NOMO-1 treated with DMSO at 0.1 percent for 48 hours (cell line): ENCODE results near the gene GPR61.
A peak's percentile ranks its signal among the peaks of the same experiment; 100 is the strongest.

Source experiments
- DNase-seq: peaks from one replicate; lab custom pipeline; 2025; ENCODE audit not compliant: unreplicated experiment; lab: John Stamatoyannopoulos, UW

Gene GPR61

DNA sequence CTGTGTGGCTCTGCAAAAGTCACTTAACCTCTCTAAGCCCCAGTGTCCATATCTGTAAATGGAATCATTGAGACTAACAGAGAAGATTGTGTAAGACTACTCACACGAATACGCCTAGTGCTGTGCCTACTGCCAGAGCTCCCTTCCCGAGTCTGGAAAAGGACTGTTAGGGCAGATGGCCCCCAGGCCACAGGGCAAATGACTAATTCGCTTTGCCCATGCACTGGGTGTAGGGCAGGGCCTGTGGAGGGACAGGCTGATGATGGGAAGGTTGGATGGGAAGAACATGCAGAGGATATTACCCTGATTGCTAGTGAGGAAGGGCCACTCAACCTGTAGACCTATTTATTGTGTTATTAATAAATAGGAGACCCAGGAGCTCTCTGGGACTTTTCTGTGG lies 4.2 kb upstream of the GPR61 start:
- DNase-seq: no peak

GRCh38 chr1:109535971-109536491 lies 3.6 kb upstream of the GPR61 start:
- DNase-seq: no peak

- no peak for DNase-seq
These were observed 2.1 kb upstream of the GPR61 start for GRCh38 chr1:109537450-109538178.

DNA sequence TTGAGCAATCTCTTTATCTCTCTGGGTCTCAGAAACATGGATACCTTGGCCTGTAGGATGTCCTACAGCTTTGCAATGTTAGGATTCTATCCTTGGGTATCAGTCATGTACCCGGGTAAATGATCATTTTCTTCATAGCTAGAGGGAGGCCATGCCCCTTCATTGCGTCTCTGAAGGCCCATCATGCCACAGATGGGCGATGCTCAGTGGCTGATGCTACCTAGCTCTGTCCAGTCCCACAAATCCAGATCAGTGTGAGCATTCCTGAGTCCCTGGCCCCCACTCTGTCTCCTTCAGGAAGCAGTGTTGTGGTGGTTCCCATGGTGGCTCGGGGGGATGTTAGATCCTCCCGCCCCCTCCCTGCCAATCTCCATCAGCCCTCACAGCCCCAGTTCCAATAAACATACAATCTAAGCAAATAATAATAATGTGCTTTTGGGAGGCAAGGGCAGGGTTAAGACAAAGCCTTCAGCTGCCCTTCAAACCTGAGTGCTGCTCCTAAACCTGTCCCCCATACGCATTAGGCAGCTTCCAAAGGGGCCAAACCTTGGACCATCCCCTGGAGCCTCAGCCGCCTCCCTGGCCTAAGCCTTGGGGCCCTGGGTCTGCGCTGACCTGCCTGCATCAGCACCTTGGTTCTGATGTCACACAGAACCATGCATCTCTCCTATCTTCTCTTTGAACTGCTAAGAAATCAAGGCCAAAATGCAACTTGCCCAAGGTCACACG lies 681 bp upstream of the GPR61 start:
- DNase-seq: no peak

GRCh38 chr1:109541102-109541501 lies 1.4 kb downstream of the GPR61 start:
- DNase-seq: no peak

DNA sequence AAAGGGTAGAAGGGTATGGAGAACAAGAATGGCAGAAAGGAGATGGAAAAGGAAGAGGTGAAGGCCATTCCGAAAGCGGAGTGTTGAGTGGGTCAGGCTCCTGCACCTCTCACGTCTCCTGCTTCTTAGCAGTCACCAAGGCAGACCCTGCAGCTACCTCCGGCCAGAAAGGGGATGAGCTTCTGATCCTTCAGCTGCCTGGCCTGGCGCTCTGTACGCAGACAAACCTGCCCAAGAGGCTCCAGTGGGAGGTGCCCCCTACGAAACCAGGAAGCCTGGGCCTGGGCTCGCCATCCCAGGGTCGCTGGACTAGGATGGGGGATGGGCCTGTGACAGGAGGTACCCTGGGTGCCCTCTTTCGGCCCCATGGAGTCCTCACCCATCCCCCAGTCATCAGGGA lies 3.0 kb downstream of the GPR61 start:
- no peak for DNase-seq

- no peak for DNase-seq
These were observed 3.8 kb downstream of the GPR61 start for GRCh38 chr1:109543283-109543987.

DNA sequence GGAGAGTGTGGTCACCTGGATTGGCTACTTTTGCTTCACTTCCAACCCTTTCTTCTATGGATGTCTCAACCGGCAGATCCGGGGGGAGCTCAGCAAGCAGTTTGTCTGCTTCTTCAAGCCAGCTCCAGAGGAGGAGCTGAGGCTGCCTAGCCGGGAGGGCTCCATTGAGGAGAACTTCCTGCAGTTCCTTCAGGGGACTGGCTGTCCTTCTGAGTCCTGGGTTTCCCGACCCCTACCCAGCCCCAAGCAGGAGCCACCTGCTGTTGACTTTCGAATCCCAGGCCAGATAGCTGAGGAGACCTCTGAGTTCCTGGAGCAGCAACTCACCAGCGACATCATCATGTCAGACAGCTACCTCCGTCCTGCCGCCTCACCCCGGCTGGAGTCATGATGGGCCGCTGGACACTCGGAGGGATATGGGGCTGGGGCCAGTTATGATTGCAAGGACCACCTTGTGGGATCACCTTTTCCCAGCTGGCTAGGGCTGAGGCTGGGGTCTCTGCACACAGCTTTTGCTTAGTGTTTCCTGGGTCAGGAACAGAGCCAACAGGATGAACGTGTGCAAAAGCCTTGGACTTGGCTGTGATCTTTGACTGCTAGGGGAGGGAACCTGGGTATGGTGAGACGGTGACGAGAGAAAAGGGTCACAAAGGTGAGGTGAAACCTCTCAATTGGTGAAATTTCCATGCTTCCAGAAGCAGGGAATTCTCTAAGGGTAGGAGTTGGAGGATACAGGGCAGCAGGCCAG lies 4.5 kb downstream of the GPR61 start:
- DNase-seq: no peak

- DNase-seq: peak; percentile 90
These were observed 6.8 kb downstream of the GPR61 start for GRCh38 chr1:109546311-109547109.

DNA sequence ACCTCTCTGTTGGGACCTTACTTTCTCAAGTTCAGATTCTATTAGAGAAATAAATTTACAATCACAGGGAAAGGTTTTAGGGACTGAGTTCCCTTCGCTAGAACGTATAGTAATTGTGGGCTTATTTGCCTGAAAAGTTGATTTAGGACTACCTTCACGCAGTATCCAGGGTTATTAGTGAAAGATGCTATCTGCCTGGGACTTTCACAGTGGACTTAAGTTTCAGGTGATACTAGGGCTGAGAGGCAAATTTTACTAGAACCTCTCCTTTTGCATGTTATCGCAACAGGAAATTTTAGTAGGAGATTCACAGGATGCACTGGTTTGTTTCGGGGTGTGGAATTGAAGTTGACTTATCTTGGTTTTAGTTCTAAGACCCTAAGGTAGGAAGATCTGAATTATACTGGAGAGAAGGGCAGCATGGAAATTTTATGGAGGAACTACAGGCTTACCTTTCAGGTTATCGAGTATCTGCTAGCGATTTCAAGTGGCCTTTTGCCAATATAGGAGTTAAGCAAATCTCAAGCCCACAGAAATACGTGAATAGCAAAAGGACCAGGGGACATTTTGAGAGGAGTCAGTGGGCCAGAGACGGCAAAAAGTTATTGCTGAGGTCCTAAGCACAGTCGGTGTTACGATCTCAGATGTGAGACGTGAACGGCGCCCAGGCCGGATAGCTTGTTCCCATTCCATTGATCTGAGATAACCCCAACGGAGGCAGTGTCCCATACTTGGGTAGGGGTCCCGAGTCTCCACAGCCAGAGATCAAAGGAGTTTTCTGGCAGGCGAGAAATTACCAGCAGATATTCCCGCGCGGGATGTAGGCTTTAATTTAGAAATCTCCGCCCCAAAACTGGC lies 8.0 kb downstream of the GPR61 start:
- DNase-seq: peak; percentile 32

DNA sequence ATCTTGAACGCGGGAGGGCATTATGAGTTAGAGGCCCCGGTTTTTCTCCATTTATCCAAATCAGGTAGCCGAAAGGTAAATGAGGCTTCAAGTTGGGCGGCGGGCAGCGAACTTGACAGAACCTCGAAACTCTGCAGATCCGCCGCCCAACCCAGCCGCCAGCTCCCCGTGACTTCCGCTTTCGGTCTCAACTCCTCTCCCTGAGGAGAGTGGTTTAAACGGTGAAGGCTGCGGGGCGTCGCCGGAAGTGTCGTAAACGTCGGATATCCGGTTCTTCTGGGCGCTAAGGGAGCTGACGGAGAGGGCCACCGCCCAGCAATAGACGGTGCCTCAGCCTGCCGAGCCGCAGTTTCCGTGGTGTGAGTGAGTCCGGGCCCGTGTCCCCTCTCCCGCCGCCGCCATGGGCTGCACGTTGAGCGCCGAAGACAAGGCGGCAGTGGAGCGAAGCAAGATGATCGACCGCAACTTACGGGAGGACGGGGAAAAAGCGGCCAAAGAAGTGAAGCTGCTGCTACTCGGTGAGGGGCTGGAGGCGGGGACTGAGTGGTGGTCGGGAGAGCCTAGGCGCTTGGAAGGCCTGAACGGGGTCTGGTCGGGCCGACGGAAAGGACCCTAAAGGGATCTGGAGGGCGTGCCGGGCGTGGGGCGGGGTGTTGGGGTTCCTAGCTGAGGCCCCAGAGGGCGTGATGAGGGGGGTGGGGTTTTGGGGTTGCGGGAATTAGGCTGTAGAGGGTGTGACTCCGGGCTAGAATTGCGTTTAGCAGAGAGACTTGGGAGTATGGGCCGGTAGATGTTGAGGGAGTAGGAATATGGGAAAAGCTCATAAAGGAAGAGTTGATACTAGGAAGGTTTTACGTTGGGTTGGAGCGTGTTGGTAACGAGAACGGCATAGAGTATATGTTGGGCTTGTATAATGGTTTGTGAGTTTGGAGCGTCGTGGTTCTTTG lies 8.9 kb downstream of the GPR61 start, which contains the start of gene GNAI3:
Gene GNAI3 (plus strand): TSS at position 295 of the 947 bp plus-strand sequence. CDS start 106 bp downstream, at position 401.
- peak; percentile 98 for DNase-seq

DNA sequence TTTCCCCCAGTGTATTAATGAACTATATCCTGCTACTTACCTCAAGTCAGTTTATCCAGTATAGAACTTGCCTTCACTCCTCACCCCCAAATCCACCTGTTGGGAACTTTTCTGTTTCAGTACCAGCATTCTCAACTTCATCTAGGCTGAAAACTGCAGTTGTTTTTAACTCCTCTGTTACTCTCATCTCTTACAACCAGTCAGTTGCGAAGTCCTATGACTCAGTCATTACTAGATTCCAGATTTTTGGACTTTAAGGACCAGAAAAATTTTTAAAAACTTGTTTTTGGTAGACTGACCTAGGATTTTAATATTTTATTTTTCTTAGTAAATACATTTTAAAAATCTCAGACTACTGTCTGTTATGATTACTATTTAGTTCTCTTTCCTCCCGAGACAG lies 16.9 kb downstream of the GPR61 start:
- DNase-seq: no peak

- no peak for DNase-seq
These were observed 17.8 kb downstream of the GPR61 start for GRCh38 chr1:109557520-109557919.

DNA sequence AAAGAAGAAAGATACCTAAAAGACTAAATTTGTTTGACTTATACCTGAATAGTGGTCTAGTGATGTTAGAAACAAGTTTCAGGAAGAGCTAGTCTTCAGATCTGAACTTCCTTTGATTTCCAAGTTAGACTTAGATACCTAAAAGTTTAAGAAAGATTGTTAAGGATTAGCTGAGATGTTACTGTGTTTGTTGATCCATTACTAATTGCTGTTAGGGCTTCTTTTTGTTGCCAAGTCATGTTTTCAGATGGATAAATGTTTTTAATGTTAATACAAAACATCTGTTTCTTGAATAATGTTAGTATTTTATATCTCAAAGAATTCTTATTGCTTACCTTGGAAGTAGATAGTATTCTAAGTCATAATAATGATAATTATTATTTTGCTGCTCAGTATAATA lies 20.3 kb downstream of the GPR61 start:
- no peak for DNase-seq

DNA sequence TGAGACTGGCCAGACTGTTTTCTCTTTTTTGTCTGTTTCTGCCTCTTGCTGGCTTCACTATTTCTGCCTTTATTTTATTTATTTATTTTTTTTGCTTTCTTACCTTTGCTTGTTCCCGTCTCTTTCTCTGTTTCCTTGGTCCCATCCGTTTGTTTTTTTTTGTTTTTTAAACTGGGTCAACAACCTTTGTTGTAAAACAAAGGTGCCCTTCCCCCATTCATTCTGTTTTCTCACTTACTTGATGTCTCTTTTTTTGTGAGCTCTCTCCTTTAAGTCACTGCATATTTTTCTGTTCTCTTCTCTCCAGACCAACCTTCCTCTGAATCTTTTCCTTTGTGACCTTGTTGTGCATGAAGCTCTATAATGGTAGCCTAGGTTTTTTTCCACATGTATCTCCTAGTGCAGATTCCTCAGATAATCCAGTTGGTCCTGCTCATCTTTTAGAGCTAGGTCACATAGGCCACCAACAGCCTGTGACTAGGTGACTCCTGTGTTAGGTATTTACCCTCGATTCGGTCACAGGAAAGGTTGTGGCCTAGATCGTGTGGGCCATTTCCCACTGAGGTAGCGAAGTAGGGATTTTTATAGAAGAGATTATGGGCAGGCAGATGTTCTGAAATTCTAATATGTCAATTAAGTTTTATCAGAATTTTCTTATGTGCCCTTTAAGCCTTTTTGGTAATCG lies 24.7 kb downstream of the GPR61 start:
- DNase-seq: no peak

GRCh38 chr1:109565241-109565640 lies 25.6 kb downstream of the GPR61 start:
- DNase-seq: no peak

DNA sequence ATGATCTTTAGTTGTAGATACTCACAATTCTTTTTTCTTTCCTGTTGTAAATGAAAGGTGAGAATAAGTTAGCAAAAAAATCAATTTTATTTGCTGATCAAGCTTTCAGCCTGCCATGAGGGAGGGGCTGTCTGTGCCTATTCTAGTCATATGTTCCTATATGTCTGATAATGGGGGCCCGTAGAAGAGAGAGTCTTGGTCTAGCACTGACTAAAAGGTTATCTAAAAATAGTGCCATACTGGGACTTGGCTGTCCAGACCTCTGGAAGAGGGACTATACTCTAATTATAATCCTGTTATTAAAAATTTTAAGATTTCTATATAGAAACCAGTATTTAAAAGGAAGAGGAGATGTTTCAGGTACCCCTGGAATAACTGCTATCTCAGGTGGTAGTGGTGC lies 27.3 kb downstream of the GPR61 start:
- DNase-seq: no peak
